ENCODE data around the gene CRAMP1. TPM values are rescaled to one million over a fixed set of nuclear protein-coding genes. Genes with fewer than 3 reads are reported as not detected.
A peak's percentile ranks its signal among the peaks of the same experiment; 100 is the strongest.
"Not testable (repeated sequence)": the region's sequence is repeated elsewhere in the genome, so short reads cannot be mapped to it uniquely, and the experiment has no call there.

The CRAMP1 gene
- total RNA-seq, 1 experiment from 2014 or later = 28.8 TPM

- in situ Hi-C loops (cut with HindIII; ENCODE audit: low pct_unique_long_range_greater_than_20kb, low sequenced_read_pairs) = no loop called here
- TF ChIP-seq TCF7L2 (IDR thresholded peaks at IDR 0.05; ENCODE audit: low read depth, low read length) = no peak
- TF ChIP-seq POLR2AphosphoS5 (IDR thresholded peaks at IDR 0.05; ENCODE audit: low read depth, low read length) = no peak
- TF ChIP-seq REST (IDR thresholded peaks at IDR 0.05; ENCODE audit: insufficient read depth in 1 of 2, low read depth in 2 of 2, low read length in 1 of 2) = no peak
- TF ChIP-seq SIN3A (IDR thresholded peaks at IDR 0.05; ENCODE audit: borderline replicate concordance, insufficient read depth, low read depth, low read length) = no peak
- TF ChIP-seq CTCF (IDR thresholded peaks at IDR 0.05) = no peak
- Histone ChIP-seq H3K9me3 (ENCODE audit: control insufficient read depth, insufficient read depth, low read depth, low read length) (no peaks in the 10 kb centered on the region), H3K27ac (ENCODE audit: low read length) (no peak overlapping the region), H3K36me3 (ENCODE audit: control insufficient read depth, insufficient read depth, low read length) (peaks cover 14% of the 10 kb centered on the region; the same call in 1 of the 2 replicates), H3K4me1 (ENCODE audit: control insufficient read depth, insufficient read depth, low read length) (peaks cover 8% of the 10 kb centered on the region), H3K4me3 (ENCODE audit: low read depth in 2 of 2, low read length in 2 of 2) (no peak overlapping the region), H3K27me3 (ENCODE audit: control insufficient read depth, insufficient read depth, low read length) (no peaks in the 10 kb centered on the region)
- DNase-seq (ENCODE audit: low read depth, low spot score) = no peak
- CTCF ChIA-PET = no interaction called here
- ATAC-seq = no peak
- no TSS peak for BruUV-seq (replicated peaks)
- POLR2A ChIA-PET = interaction anchor here (0.5 kb wide), 1 partner anchor 25 kb away, joined by 4 read pairs; no protein-coding TSS in a partner anchor
- intact Hi-C loops (cut with micrococcal nuclease; ENCODE audit: unreplicated experiment) = no loop called here
Observed at GRCh38 chr16:1700246-1700645, 88.1 kb downstream of the CRAMP1 start.

GRCh38 chr16:1701216-1701878, 89.2 kb downstream of the CRAMP1 start:
- intact Hi-C loops (cut with micrococcal nuclease; ENCODE audit: unreplicated experiment) (no loop called here), in situ Hi-C loops (cut with HindIII; ENCODE audit: low pct_unique_long_range_greater_than_20kb, low sequenced_read_pairs) (no loop called here)
- ATAC-seq (no peak), DNase-seq (ENCODE audit: low read depth, low spot score) (no peak)
- ChIA-PET CTCF (no interaction called here), POLR2A (interaction anchor here (0.7 kb wide), 1 partner anchor 15 kb away, joined by 4 read pairs; no protein-coding TSS in a partner anchor)
- no peaks in the 10 kb centered on the region for H3K9me3 ChIP-seq (ENCODE audit: control insufficient read depth, insufficient read depth, low read depth, low read length)
- no peak overlapping the region for H3K4me3 ChIP-seq (ENCODE audit: low read depth in 2 of 2, low read length in 2 of 2)
- H3K27ac ChIP-seq (ENCODE audit: low read length) = no peak overlapping the region
- BruUV-seq (replicated peaks) = TSS peak; percentile 66
- no peak for TF ChIP-seq SIN3A (IDR thresholded peaks at IDR 0.05; ENCODE audit: borderline replicate concordance, insufficient read depth, low read depth, low read length)
- H3K27me3 ChIP-seq (ENCODE audit: control insufficient read depth, insufficient read depth, low read length) = no peaks in the 10 kb centered on the region
- H3K36me3 ChIP-seq (ENCODE audit: control insufficient read depth, insufficient read depth, low read length) = peaks cover 14% of the 10 kb centered on the region; the same call in 1 of the 2 replicates
- H3K4me1 ChIP-seq (ENCODE audit: control insufficient read depth, insufficient read depth, low read length) = peaks cover 8% of the 10 kb centered on the region

- intact Hi-C loops (cut with micrococcal nuclease; ENCODE audit: unreplicated experiment); BruUV-seq (replicated peaks): not testable (repeated sequence)
Observed at GRCh38 chr16:1705324-1705687, 93.1 kb downstream of the CRAMP1 start.

More at GRCh38 chr16:1705324-1705687, 93.1 kb downstream of the CRAMP1 start:
- ChIA-PET POLR2A (interaction anchor here (0.6 to 0.7 kb wide), 4 partner anchors 13 to 1239 kb away, joined by 3 to 8 read pairs (median 6); partner anchors contain the start of gene JPT2), CTCF (interaction anchor here (0.6 to 0.7 kb wide), 7 partner anchors 12 to 1038 kb away, joined by 3 to 6 read pairs (median 4); partner anchors contain the start of gene RHOT2)
- H3K9me3 ChIP-seq (ENCODE audit: control insufficient read depth, insufficient read depth, low read depth, low read length); DNase-seq (ENCODE audit: low read depth, low spot score); H3K27me3 ChIP-seq (ENCODE audit: control insufficient read depth, insufficient read depth, low read length); ATAC-seq; in situ Hi-C loops (cut with HindIII; ENCODE audit: low pct_unique_long_range_greater_than_20kb, low sequenced_read_pairs): not testable (repeated sequence)
- peak overlapping the region; percentile 75 to 81 for H3K4me3 ChIP-seq (ENCODE audit: low read depth in 2 of 2, low read length in 2 of 2)
- peaks cover 33% of the 10 kb centered on the region for H3K4me1 ChIP-seq (ENCODE audit: control insufficient read depth, insufficient read depth, low read length)
- peaks cover 13% of the 10 kb centered on the region for H3K36me3 ChIP-seq (ENCODE audit: control insufficient read depth, insufficient read depth, low read length)
- H3K27ac ChIP-seq (ENCODE audit: low read length) = peak overlapping the region; percentile 94
